Measurements from ENCODE around the gene SEMA4D.
A peak's percentile ranks its signal among the peaks of the same experiment; 100 is the strongest.

Gene SEMA4D

GRCh38 chr9:89468281-89468960, 29.5 kb downstream of the SEMA4D start:
- Histone ChIP-seq H3K27me3 (replicated peaks; ENCODE audit: control insufficient read depth, insufficient read depth, low read length) (no peaks in the 10 kb centered on the region), H3K4me3 (replicated peaks; ENCODE audit: low read depth, low read length) (no peak overlapping the region), H3K36me3 (ENCODE audit: control insufficient read depth, insufficient read depth, low read length) (peaks cover 2% of the 10 kb centered on the region; the same call in 1 of the 2 replicates)
- no peak for TF ChIP-seq CTCF (IDR thresholded peaks at IDR 0.05; ENCODE audit: insufficient read depth, low read length, poor library complexity, severe bottlenecking)
- DNase-seq (ENCODE audit: extremely low read depth, insufficient read length) = no peak

GRCh38 chr9:89467278-89467625, 30.7 kb downstream of the SEMA4D start:
- H3K36me3 ChIP-seq (ENCODE audit: control insufficient read depth, insufficient read depth, low read length) = peaks cover 2% of the 10 kb centered on the region; the same call in 1 of the 2 replicates
- DNase-seq (ENCODE audit: extremely low read depth, insufficient read length) = no peak
- no peak overlapping the region for H3K4me3 ChIP-seq (replicated peaks; ENCODE audit: low read depth, low read length)
- no peaks in the 10 kb centered on the region for H3K27me3 ChIP-seq (replicated peaks; ENCODE audit: control insufficient read depth, insufficient read depth, low read length)
- no peak for TF ChIP-seq CTCF (IDR thresholded peaks at IDR 0.05; ENCODE audit: insufficient read depth, low read length, poor library complexity, severe bottlenecking)

GRCh38 chr9:89466451-89467277, 31.2 kb downstream of the SEMA4D start:
- no peak for TF ChIP-seq CTCF (IDR thresholded peaks at IDR 0.05; ENCODE audit: insufficient read depth, low read length, poor library complexity, severe bottlenecking)
- H3K4me3 ChIP-seq (replicated peaks; ENCODE audit: low read depth, low read length) = no peak overlapping the region
- H3K27me3 ChIP-seq (replicated peaks; ENCODE audit: control insufficient read depth, insufficient read depth, low read length) = no peaks in the 10 kb centered on the region
- peak; percentile 62 for DNase-seq (ENCODE audit: extremely low read depth, insufficient read length)
- H3K36me3 ChIP-seq (ENCODE audit: control insufficient read depth, insufficient read depth, low read length) = peaks cover 2% of the 10 kb centered on the region; the same call in 1 of the 2 replicates

- Histone ChIP-seq H3K36me3 (ENCODE audit: control insufficient read depth, insufficient read depth, low read length) (no peaks in the 10 kb centered on the region; the same call in 1 of the 2 replicates), H3K4me3 (replicated peaks; ENCODE audit: low read depth, low read length) (no peak overlapping the region), H3K27me3 (replicated peaks; ENCODE audit: control insufficient read depth, insufficient read depth, low read length) (no peaks in the 10 kb centered on the region)
- TF ChIP-seq CTCF (IDR thresholded peaks at IDR 0.05; ENCODE audit: insufficient read depth, low read length, poor library complexity, severe bottlenecking) = no peak
- no peak for DNase-seq (ENCODE audit: extremely low read depth, insufficient read length)
Observed at GRCh38 chr9:89465726-89466308, 32.1 kb downstream of the SEMA4D start.

- TF ChIP-seq CTCF (IDR thresholded peaks at IDR 0.05; ENCODE audit: insufficient read depth, low read length, poor library complexity, severe bottlenecking) = no peak
- no peak for DNase-seq (ENCODE audit: extremely low read depth, insufficient read length)
- H3K4me3 ChIP-seq (replicated peaks; ENCODE audit: low read depth, low read length) = no peak overlapping the region; the same call in 1 of the 2 replicates
- H3K27me3 ChIP-seq (replicated peaks; ENCODE audit: control insufficient read depth, insufficient read depth, low read length) = no peaks in the 10 kb centered on the region
- no peaks in the 10 kb centered on the region; the same call in 1 of the 2 replicates for H3K36me3 ChIP-seq (ENCODE audit: control insufficient read depth, insufficient read depth, low read length)
Observed at GRCh38 chr9:89465001-89465451, 32.9 kb downstream of the SEMA4D start.

Data from GM06990 (cell line).